ENCODE data around the gene METTL8. TPM values are rescaled to one million over a fixed set of nuclear protein-coding genes. Genes with fewer than 3 reads are reported as not detected.

METTL8 gene
- total RNA-seq, 4 donors from 2014 or later: 11.4 to 107 (median 15.2) TPM

DNA sequence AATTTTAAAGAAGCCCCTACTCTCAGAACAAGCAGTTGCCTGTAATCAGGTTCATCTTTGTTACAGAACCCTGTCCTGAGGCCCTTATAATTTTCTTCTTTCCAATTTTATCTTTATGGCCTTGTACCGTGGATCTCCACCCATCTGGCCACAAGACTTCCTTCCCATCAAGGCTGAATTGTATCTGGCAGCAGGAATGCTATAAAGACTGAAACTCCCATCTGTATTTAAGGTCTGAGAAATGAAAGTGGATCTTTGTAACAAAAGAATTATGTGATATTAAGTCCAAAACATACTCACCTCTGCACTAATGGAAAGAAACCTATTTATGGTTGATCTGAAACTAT, 91.8 kb downstream of the METTL8 start:
- H3K27me3 ChIP-seq: no peaks in the 10 kb centered on the region
- H3K27ac ChIP-seq: no peak overlapping the region
- TF ChIP-seq, protein P1, sequence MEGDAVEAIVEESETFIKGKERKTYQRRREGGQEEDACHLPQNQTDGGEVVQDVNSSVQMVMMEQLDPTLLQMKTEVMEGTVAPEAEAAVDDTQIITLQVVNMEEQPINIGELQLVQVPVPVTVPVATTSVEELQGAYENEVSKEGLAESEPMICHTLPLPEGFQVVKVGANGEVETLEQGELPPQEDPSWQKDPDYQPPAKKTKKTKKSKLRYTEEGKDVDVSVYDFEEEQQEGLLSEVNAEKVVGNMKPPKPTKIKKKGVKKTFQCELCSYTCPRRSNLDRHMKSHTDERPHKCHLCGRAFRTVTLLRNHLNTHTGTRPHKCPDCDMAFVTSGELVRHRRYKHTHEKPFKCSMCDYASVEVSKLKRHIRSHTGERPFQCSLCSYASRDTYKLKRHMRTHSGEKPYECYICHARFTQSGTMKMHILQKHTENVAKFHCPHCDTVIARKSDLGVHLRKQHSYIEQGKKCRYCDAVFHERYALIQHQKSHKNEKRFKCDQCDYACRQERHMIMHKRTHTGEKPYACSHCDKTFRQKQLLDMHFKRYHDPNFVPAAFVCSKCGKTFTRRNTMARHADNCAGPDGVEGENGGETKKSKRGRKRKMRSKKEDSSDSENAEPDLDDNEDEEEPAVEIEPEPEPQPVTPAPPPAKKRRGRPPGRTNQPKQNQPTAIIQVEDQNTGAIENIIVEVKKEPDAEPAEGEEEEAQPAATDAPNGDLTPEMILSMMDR (IDR thresholded peaks at IDR 0.05): no peak
- no peak for TF ChIP-seq POLR2A (IDR thresholded peaks at IDR 0.05)
- H3K36me3 ChIP-seq: no peaks in the 10 kb centered on the region
- H3K4me1 ChIP-seq: peaks cover 0 to 8% (median 2%) of the 10 kb centered on the region in 4 donors
- no peaks in the 10 kb centered on the region for H3K9me3 ChIP-seq
- H3K4me3 ChIP-seq: no peak overlapping the region
- DNase-seq: no peak

DNA sequence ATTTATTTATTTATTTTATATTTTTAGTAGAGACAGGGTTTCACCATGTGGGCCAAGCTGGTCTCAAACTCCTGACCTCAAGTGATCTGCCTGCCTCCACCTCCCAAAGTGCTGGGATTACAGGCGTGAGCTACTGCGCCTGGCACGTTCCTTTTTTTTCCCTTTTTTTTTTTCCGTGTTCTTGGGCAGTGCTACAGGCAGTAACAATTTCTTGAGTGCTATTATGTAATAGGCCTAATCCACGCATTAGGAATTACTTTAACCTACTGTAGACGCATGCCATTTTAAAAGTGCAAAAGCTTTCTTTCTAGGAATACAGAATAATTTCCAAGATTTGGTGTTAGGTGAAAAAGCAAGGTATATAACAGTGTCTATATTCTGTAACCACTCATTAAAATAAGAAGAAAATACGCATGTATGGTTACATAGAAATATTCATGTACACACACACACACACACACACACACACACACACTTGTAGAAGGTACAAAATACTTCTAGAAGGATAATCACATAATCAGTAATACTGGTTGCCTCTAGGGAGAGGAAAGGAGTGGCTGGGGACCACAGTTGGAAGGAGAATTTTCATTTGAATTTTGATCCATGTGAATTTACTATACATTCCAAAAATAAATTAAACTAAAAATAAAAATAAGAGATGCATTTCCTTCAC, 92.3 kb downstream of the METTL8 start:
- Histone ChIP-seq H3K36me3 (no peaks in the 10 kb centered on the region), H3K27ac (no peak overlapping the region), H3K4me1 (peaks cover 0 to 2% (median 0%) of the 10 kb centered on the region in 4 donors), H3K4me3 (no peak overlapping the region), H3K9me3 (no peaks in the 10 kb centered on the region), H3K27me3 (no peaks in the 10 kb centered on the region)
- TF ChIP-seq, protein P1 (IDR thresholded peaks at IDR 0.05): no peak
- TF ChIP-seq POLR2A (IDR thresholded peaks at IDR 0.05): no peak
- DNase-seq: no peak

DNA sequence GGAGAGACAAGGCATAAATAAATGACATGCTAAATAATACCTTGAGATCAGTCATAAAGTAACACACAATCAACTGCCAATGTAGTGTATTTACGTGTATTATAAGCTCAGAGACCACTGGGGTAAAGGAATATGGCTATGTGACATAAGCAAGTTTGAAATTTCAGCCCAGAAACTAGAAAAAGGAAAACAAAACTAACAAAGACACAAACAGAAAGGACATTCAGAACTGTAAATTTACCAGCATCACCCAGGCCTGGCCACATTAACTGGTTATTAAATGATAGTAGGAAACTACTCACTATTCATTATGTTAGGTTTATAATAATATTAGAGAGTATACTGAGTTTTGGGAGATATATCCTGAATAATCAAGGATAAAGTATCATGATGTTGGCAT, 98.8 kb downstream of the METTL8 start:
- no peak for TF ChIP-seq POLR2A (IDR thresholded peaks at IDR 0.05)
- TF ChIP-seq, protein P1 (IDR thresholded peaks at IDR 0.05): no peak
- Histone ChIP-seq H3K27ac (no peak overlapping the region), H3K4me1 (no peaks in the 10 kb centered on the region), H3K9me3 (no peaks in the 10 kb centered on the region), H3K4me3 (no peak overlapping the region), H3K36me3 (no peaks in the 10 kb centered on the region), H3K27me3 (no peaks in the 10 kb centered on the region)
- no peak for DNase-seq

DNA sequence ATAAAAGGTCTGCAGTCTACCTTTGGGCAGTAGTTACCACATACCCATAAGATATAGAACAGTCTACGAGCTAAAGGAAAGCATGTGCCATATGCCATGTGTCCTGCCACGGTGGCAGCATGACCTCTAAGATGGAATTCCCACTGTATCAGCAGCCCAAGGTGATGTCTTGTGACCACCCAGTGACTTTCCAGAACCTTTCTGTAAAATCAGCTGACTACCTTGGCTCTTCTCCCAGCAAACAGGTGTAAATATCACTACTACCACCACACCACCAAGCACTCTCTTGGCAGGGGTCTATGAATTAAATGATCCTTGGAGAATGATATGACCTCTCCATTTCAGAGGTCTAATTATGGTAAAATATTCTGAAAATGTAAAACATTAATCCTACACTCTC, 99.6 kb downstream of the METTL8 start:
- DNase-seq: no peak
- TF ChIP-seq, protein P1 (IDR thresholded peaks at IDR 0.05): no peak
- TF ChIP-seq POLR2A (IDR thresholded peaks at IDR 0.05): no peak

DNA sequence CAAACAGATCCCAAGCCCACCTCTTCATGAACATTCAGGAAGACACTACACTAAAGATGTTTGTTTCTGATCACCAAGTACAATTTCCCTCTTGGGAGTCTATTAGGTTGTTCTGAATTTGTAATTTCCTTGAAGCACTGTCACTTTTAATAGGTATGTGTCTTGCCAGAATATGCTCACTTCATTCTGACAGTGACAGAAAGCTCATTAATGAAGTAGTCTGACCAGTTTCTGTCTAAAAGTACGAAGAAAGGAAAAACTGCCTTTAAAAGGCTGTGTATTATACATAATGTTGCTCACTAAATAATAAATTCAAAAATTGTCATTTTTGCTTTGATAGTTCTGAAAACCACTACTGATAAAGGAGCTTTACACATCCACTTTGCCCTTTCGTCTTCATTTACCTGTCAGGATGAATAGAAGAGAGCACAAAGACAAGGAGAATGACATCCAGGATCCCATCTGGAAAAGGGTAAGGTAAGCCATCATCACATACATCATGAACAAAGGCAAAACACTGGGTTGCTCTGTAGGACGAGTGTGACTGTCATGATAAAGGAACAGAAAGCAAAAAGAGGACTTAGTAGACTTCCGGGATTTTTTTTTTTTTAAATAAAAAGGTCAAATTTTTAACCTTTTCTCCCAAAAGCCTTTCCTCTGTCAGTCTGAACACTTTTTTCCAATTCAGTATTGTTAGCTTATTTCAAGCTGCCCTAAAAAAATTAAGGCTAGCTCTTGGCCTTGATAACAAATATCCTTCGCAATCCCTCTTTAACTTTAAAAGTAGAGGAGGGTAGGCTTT, 103.4 kb downstream of the METTL8 start:
- Histone ChIP-seq H3K27ac (peak overlapping the region in 2 of 4 donors; percentile 26 to 59), H3K4me1 (no peaks in the 10 kb centered on the region), H3K4me3 (no peak overlapping the region), H3K36me3 (no peaks in the 10 kb centered on the region), H3K27me3 (no peaks in the 10 kb centered on the region), H3K9me3 (no peaks in the 10 kb centered on the region)
- DNase-seq: no peak
- TF ChIP-seq, protein P1 (IDR thresholded peaks at IDR 0.05): no peak
- no peak for TF ChIP-seq POLR2A (IDR thresholded peaks at IDR 0.05)

More for the DNA sequence above, 99.6 kb downstream of the METTL8 start:
- H3K27ac ChIP-seq: no peak overlapping the region
- H3K36me3 ChIP-seq: no peaks in the 10 kb centered on the region
- H3K27me3 ChIP-seq: no peaks in the 10 kb centered on the region
- no peaks in the 10 kb centered on the region for H3K9me3 ChIP-seq
- no peak overlapping the region for H3K4me3 ChIP-seq
- H3K4me1 ChIP-seq: no peaks in the 10 kb centered on the region
